ENCODE measurements around the gene NXPH1. TPM values are rescaled to one million over a fixed set of nuclear protein-coding genes. Genes with fewer than 3 reads are reported as not detected.

The NXPH1 gene
- total RNA-seq, 1 donor from 2014 or later, result 3.8 TPM

GRCh38 chr7:8625612-8626011 lies 192.2 kb downstream of the NXPH1 start:
- DNase-seq, result no peak
- H3K4me3 Mint-ChIP-seq (ENCODE audit: unreplicated experiment), result no peak overlapping the region
- H3K27me3 Mint-ChIP-seq (ENCODE audit: unreplicated experiment), result no peaks in the 10 kb centered on the region
- H3K36me3 Mint-ChIP-seq (ENCODE audit: unreplicated experiment), result no peaks in the 10 kb centered on the region
- H3K9me3 Mint-ChIP-seq (ENCODE audit: unreplicated experiment), result peaks cover 2% of the 10 kb centered on the region
- peaks cover 12% of the 10 kb centered on the region for H3K4me1 Mint-ChIP-seq (ENCODE audit: low read depth, unreplicated experiment)
- no peak for TF ChIP-seq CTCF (IDR thresholded peaks at IDR 0.05; ENCODE audit: partially characterized antibody, unreplicated experiment)
- H3K27ac Mint-ChIP-seq (ENCODE audit: unreplicated experiment), result no peak overlapping the region

- no peak overlapping the region for H3K27ac Mint-ChIP-seq (ENCODE audit: unreplicated experiment)
- no peak for TF ChIP-seq CTCF (IDR thresholded peaks at IDR 0.05; ENCODE audit: partially characterized antibody, unreplicated experiment)
Observed at GRCh38 chr7:8627325-8627724, 193.9 kb downstream of the NXPH1 start.

GRCh38 chr7:8628656-8629055 lies 195.2 kb downstream of the NXPH1 start:
- DNase-seq, result no peak
- Mint-ChIP-seq H3K27me3 (ENCODE audit: unreplicated experiment) (no peaks in the 10 kb centered on the region), H3K9me3 (ENCODE audit: unreplicated experiment) (peaks cover 2% of the 10 kb centered on the region), H3K4me1 (ENCODE audit: low read depth, unreplicated experiment) (peaks cover 12% of the 10 kb centered on the region), H3K27ac (ENCODE audit: unreplicated experiment) (peak overlapping the region; percentile 92), H3K36me3 (ENCODE audit: unreplicated experiment) (no peaks in the 10 kb centered on the region), H3K4me3 (ENCODE audit: unreplicated experiment) (peak overlapping the region; percentile 32)
- TF ChIP-seq CTCF (IDR thresholded peaks at IDR 0.05; ENCODE audit: partially characterized antibody, unreplicated experiment), result no peak

More at GRCh38 chr7:8627325-8627724, 193.9 kb downstream of the NXPH1 start:
- Mint-ChIP-seq H3K4me3 (ENCODE audit: unreplicated experiment) (no peak overlapping the region), H3K27me3 (ENCODE audit: unreplicated experiment) (no peaks in the 10 kb centered on the region), H3K4me1 (ENCODE audit: low read depth, unreplicated experiment) (peaks cover 12% of the 10 kb centered on the region), H3K9me3 (ENCODE audit: unreplicated experiment) (peaks cover 2% of the 10 kb centered on the region), H3K36me3 (ENCODE audit: unreplicated experiment) (no peaks in the 10 kb centered on the region)
- DNase-seq, result no peak

GRCh38 chr7:8629504-8629903 lies 196.1 kb downstream of the NXPH1 start:
- TF ChIP-seq CTCF (IDR thresholded peaks at IDR 0.05; ENCODE audit: partially characterized antibody, unreplicated experiment), result no peak
- Mint-ChIP-seq H3K27ac (ENCODE audit: unreplicated experiment) (no peak overlapping the region), H3K4me3 (ENCODE audit: unreplicated experiment) (no peak overlapping the region), H3K27me3 (ENCODE audit: unreplicated experiment) (no peaks in the 10 kb centered on the region), H3K36me3 (ENCODE audit: unreplicated experiment) (no peaks in the 10 kb centered on the region), H3K4me1 (ENCODE audit: low read depth, unreplicated experiment) (peaks cover 12% of the 10 kb centered on the region), H3K9me3 (ENCODE audit: unreplicated experiment) (peaks cover 2% of the 10 kb centered on the region)
- no peak for DNase-seq

GRCh38 chr7:8637322-8637721 lies 203.9 kb downstream of the NXPH1 start:
- H3K36me3 Mint-ChIP-seq (ENCODE audit: unreplicated experiment), result no peaks in the 10 kb centered on the region

More at GRCh38 chr7:8637322-8637721, 203.9 kb downstream of the NXPH1 start:
- no peak overlapping the region for H3K4me3 Mint-ChIP-seq (ENCODE audit: unreplicated experiment)
- TF ChIP-seq CTCF (IDR thresholded peaks at IDR 0.05; ENCODE audit: partially characterized antibody, unreplicated experiment), result no peak
- peaks cover 2% of the 10 kb centered on the region for H3K9me3 Mint-ChIP-seq (ENCODE audit: unreplicated experiment)
- H3K27ac Mint-ChIP-seq (ENCODE audit: unreplicated experiment), result no peak overlapping the region
- no peak for DNase-seq
- H3K4me1 Mint-ChIP-seq (ENCODE audit: low read depth, unreplicated experiment), result no peaks in the 10 kb centered on the region
- no peaks in the 10 kb centered on the region for H3K27me3 Mint-ChIP-seq (ENCODE audit: unreplicated experiment)

Data from glutamatergic neuron (in vitro differentiated cells).